OCI-M2 (cell line): ENCODE data around the gene PYGO2.
A peak's percentile ranks its signal among the peaks of the same experiment; 100 is the strongest.
"Not testable (repeated sequence)": the region's sequence is repeated elsewhere in the genome, so short reads cannot be mapped to it uniquely, and the experiment has no call there.

ENCODE experiments used
- DNase-seq: peaks from one replicate; lab custom pipeline; 2025; ENCODE audit not compliant: unreplicated experiment; lab: John Stamatoyannopoulos, UW

PYGO2 gene

GRCh38 chr1:154982897-154983648 lies 21.5 kb upstream of the PYGO2 start, which contains the start of gene FLAD1:
TSS of gene FLAD1 (plus strand) at chr1:154983344. CDS start at chr1:154983695, 351 bp downstream.
- peak; percentile 78 for DNase-seq

GRCh38 chr1:154982341-154982740 lies 20.8 kb upstream of the PYGO2 start:
- no peak for DNase-seq

GRCh38 chr1:154978360-154978759 lies 16.8 kb upstream of the PYGO2 start:
- no peak for DNase-seq

GRCh38 chr1:154977762-154978161 lies 16.2 kb upstream of the PYGO2 start:
- not testable (repeated sequence) for DNase-seq

- DNase-seq, result no peak
Observed at GRCh38 chr1:154975409-154976059, 14.0 kb upstream of the PYGO2 start.

- DNase-seq, result peak; percentile 91
Observed at GRCh38 chr1:154974808-154975408, 13.3 kb upstream of the PYGO2 start.

GRCh38 chr1:154974102-154974807 lies 12.7 kb upstream of the PYGO2 start, which contains the start of gene CKS1B:
TSS of gene CKS1B (plus strand) at chr1:154974681. CDS start at chr1:154974746, 65 bp downstream.
- DNase-seq, result peak; percentile 91

- peak; percentile 79 for DNase-seq
Observed at GRCh38 chr1:154973344-154974101, 11.9 kb upstream of the PYGO2 start.

GRCh38 chr1:154972517-154973343 lies 11.1 kb upstream of the PYGO2 start:
- DNase-seq, result no peak

- no peak for DNase-seq
Observed at GRCh38 chr1:154972213-154972516, 10.6 kb upstream of the PYGO2 start.

GRCh38 chr1:154971341-154971998 lies 9.9 kb upstream of the PYGO2 start:
- DNase-seq, result no peak

- DNase-seq, result peak; percentile 69
Observed at GRCh38 chr1:154970631-154971340, 9.2 kb upstream of the PYGO2 start, which contains the start of gene SHC1. TSS of gene SHC1 (minus strand) at chr1:154970747. CDS start at chr1:154970526, 221 bp downstream.

GRCh38 chr1:154969860-154970452 lies 8.4 kb upstream of the PYGO2 start:
- no peak for DNase-seq

GRCh38 chr1:154969246-154969645 lies 7.7 kb upstream of the PYGO2 start:
- no peak for DNase-seq

- DNase-seq, result no peak
Observed at GRCh38 chr1:154968731-154969130, 7.1 kb upstream of the PYGO2 start.

- no peak for DNase-seq
Observed at GRCh38 chr1:154967331-154967950, 5.9 kb upstream of the PYGO2 start.

- DNase-seq, result no peak
Observed at GRCh38 chr1:154966111-154966510, 4.5 kb upstream of the PYGO2 start.

GRCh38 chr1:154964359-154964758 lies 2.8 kb upstream of the PYGO2 start:
- no peak for DNase-seq
